ENCODE data around the gene KRTAP5-2. TPM values are rescaled to one million over a fixed set of nuclear protein-coding genes. Genes with fewer than 3 reads are reported as not detected.

The KRTAP5-2 gene
- total and polyA plus RNA-seq, 9 of the 15 experiments (the other 6 are each of a cell fraction or from before 2014, with no cell fraction given): not detected

- POLR2A ChIA-PET: no interaction called here
- no TSS peak for BruUV-seq (replicated peaks)
- FAIRE-seq: no peak
- TF ChIP-seq NR2C2 (CRISPR knock-in tag; IDR thresholded peaks at IDR 0.05): no peak
- TF ChIP-seq NR2C2 (tag; IDR thresholded peaks at IDR 0.05): peak; percentile 30; the same call in 1 of the 2 replicates
- no peak for TF ChIP-seq PHF8 (IDR thresholded peaks at IDR 0.05; ENCODE audit: borderline replicate concordance, low read length)
- TF ChIP-seq FOSL1 (tag; conservative IDR thresholded peaks at IDR 0.05): peak; percentile 57
- peak; percentile 89 for TF ChIP-seq CREM (IDR thresholded peaks at IDR 0.05; ENCODE audit: low read depth)
- peak; percentile 97 for TF ChIP-seq JUN (IDR thresholded peaks at IDR 0.05; ENCODE audit: borderline replicate concordance, low read depth, low read length)
- 0 out of 2 replicates have a peak, but pooled peaks have one; percentile 37 for TF ChIP-seq JUN (CRISPR knock-in tag; IDR thresholded peaks at IDR 0.05; ENCODE audit: borderline replicate concordance)
- no peak for TF ChIP-seq KLF16 (IDR thresholded peaks at IDR 0.05)
- TF ChIP-seq ZFP91 (CRISPR knock-in tag; IDR thresholded peaks at IDR 0.05): peak; percentile 82
- TF ChIP-seq NCOA1 (IDR thresholded peaks at IDR 0.05; ENCODE audit: low read depth): no peak
- no peak for TF ChIP-seq POLR2A (conservative IDR thresholded peaks at IDR 0.05)
- peak; percentile 72 for TF ChIP-seq NFYB (IDR thresholded peaks at IDR 0.05; ENCODE audit: extremely low read depth, insufficient read length)
- peak; percentile 97 for TF ChIP-seq JUND (IDR thresholded peaks at IDR 0.05; ENCODE audit: borderline replicate concordance, low read depth, low read length)
- TF ChIP-seq JUND (tag; IDR thresholded peaks at IDR 0.05; ENCODE audit: borderline replicate concordance, low read depth, low read length): peak; percentile 91; the same call in 1 of the 3 replicates
- TF ChIP-seq MYBL2 (IDR thresholded peaks at IDR 0.05; ENCODE audit: low read depth): no peak
- TF ChIP-seq MYBL2 (CRISPR knock-in tag; IDR thresholded peaks at IDR 0.05; ENCODE audit: borderline replicate concordance): no peak
- peak; percentile 80; the same call in 1 of the 2 replicates for TF ChIP-seq ZNF395 (CRISPR knock-in tag; IDR thresholded peaks at IDR 0.05)
- peak; percentile 95 for TF ChIP-seq MEF2A (IDR thresholded peaks at IDR 0.05; ENCODE audit: control insufficient read depth, low read depth, low read length)
- 0 out of 2 replicates have a peak, but pooled peaks have one; percentile 52 for TF ChIP-seq JUNB (CRISPR knock-in tag; conservative IDR thresholded peaks at IDR 0.05)
Observed at GRCh38 chr11:1572197-1573076, 25.7 kb downstream of the KRTAP5-2 start, which contains the start of gene DUSP8. TSS of gene DUSP8 (minus strand) at chr11:1572271. CDS start at chr11:1565826, 6,445 bp downstream.

More at GRCh38 chr11:1572197-1573076, 25.7 kb downstream of the KRTAP5-2 start, which contains the start of gene DUSP8:
- H2AFZ ChIP-seq (ENCODE audit: low read depth, low read length): peak within 1 kb of the TSS; percentile 66; the same call in 1 of the 2 replicates
- peaks cover 0 to 40% of the 10 kb centered on the region in 2 experiments; a peak in 3 of 5 replicates for H3K4me1 ChIP-seq (replicated peaks in 1 of 2; ENCODE audit: control insufficient read depth in 2 of 2, insufficient read depth in 2 of 2, low read length in 2 of 2)
- in situ Hi-C loops (cut with MboI): no loop called here
- 0 out of 2 replicates have a peak within 1 kb of the TSS, but pooled peaks have one; percentile 18 for H3K4me2 ChIP-seq (ENCODE audit: insufficient read depth, low read length)
- intact Hi-C loops (cut with micrococcal nuclease): loop anchor here (5.0 to 10.0 kb wide), 3 partner anchors 118 to 458 kb away; no protein-coding TSS in a partner anchor
- peak; percentile 83 for ATAC-seq
- DNase-seq (ENCODE audit: extremely low read depth in 1 of 4, low spot score in 3 of 4): peak; percentile 93 to 99 (median 98)
- H4K20me1 ChIP-seq (replicated peaks; ENCODE audit: control insufficient read depth, insufficient read depth, low read length): peaks cover 29% of the 10 kb centered on the region
- peak within 1 kb of the TSS; percentile 51 for H3K4me3 ChIP-seq
- CTCF ChIA-PET (ENCODE audit: low intra/inter-chr PET ratio): interaction anchor here (0.5 to 0.7 kb wide), 2 partner anchors 19 to 371 kb away, joined by 3 to 4 read pairs; no protein-coding TSS in a partner anchor
- no peaks in the 10 kb centered on the region for H3K79me2 ChIP-seq (ENCODE audit: control insufficient read depth, insufficient read depth, low read length)
- peak within 1 kb of the TSS; percentile 63 to 87; a peak in 3 of 4 replicates for H3K9ac ChIP-seq (ENCODE audit: insufficient read depth in 1 of 2, low read depth in 2 of 2, low read length in 2 of 2)
- H3K9me3 ChIP-seq (replicated peaks; ENCODE audit: control insufficient read depth, insufficient read depth, low read depth, low read length): no peaks in the 10 kb centered on the region
- peaks cover 0 to 18% of the 10 kb centered on the region in 2 experiments; a peak in 3 of 5 replicates for H3K27me3 ChIP-seq (ENCODE audit: control insufficient read depth in 2 of 2, insufficient read depth in 2 of 2, low read length in 2 of 2)
- 2% methylated on average over 20 of the region's 124 CpGs for WGBS (ENCODE audit: insufficient coverage, low coverage, missing lambda C conversion rate)
- peak within 1 kb of the TSS; percentile 67; the same call in 1 of the 3 replicates for H3K27ac ChIP-seq (ENCODE audit: extremely low read depth, low read depth, low read length)
- H3K36me3 ChIP-seq (ENCODE audit: control insufficient read depth, insufficient read depth, low read length): no peaks in the 10 kb centered on the region
- H3K9me1 ChIP-seq (ENCODE audit: control insufficient read depth, insufficient read depth, low read length): no peaks in the 10 kb centered on the region

All from K562 (cell line).